Raji (cell line): ENCODE measurements around the gene AK2.

Experiments used
- POLR2A ChIP-seq: IDR thresholded peaks from 2 replicates; pipeline ENCODE4 v1.6.1; 2011; ENCODE audit warnings: low read depth, low read length, control low read depth; ENCODE audit not compliant: insufficient read depth

The AK2 gene

DNA sequence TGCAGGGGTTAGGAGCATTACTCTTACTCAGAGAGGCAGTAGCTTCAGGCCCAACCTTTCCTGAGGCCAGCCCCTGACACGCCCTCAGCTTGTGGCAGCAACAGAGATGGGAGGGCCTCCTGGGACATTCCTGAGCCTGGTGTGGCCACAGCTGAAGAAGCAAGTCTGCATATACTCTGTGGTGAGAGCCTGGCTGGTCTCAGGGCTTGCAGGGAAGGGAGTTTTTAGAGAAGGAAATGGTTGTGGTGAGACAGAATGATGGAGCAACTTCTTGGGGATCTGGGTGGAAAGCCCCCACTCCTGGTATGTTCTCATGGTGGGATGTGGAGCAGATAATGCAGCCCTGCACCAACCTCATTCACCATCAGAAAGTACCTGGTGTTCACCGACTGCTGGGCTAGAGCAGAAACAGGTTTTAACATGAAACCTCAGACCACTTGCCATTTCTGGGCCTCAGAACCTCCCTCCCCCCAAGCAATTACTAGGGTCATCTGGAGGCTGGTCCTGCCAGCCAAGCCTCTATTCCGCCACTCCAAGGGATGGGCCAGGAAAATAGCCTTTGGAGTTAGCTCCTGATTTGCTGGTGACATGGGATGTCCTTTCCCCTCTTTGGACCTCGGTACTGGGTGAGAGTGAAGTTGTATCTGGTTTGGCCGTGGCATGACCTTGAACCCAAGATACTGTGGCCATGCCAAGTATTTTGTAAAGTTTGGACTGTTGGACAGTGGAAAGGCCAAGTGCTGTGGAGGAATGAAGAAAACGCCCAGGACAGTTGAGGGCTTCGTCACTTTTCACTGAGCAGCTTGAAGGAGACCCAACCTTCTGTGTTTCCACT, 44.0 kb downstream of the AK2 start:
- peak; percentile 29; the same call in 1 of the 2 replicates for TF ChIP-seq POLR2A

DNA sequence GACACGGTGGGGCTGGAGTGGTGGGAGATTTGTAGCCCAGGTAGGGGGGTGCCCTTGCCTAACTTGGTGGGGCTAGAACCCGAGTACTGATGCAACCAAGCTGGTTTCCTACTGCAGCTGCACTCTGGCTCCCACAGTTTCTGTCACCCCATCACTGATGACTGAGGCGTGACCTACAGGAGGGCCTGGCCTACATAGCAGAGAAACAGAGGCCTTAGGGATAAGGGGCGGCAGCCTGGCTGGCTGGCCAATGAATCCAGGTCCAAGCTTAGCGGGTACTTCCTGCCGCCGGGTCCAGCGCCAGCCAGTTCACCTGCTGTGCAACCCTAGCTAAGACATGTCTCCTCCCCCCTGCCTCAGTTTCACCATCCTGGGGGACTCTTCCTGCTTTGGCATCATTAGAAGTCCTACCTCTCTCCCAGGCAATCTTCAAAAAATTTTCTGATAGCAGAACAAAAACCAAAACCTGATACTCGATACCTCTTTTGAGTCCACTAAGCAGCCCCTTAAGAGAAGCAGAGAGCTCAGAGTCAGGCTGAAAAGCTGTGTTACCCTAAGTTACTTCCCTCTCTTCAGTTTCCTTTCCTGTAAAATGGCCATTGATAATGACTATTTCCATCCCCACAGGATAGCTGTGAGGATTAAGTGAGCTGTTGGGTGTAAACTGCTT, 44.7 kb downstream of the AK2 start:
- no peak for TF ChIP-seq POLR2A

DNA sequence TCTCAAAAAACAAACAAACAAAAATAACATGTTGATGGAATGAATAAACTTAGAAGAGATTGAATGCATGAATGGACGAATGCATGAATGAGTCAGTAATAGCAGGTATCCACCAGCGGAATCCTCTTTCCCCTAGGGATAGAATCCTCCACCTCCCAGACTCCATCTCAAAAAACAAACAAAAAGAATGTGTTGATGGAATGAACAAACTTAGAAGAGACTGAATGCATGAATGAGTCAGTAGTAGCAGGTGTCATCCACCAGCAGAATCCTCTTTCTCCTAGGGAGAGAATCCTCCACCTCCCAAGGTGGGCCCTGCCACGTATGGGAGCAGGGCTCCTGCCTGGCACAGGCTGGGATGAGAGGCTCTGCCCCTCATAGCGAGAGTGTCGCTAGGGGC, 45.3 kb downstream of the AK2 start:
- TF ChIP-seq POLR2A = no peak

- no peak for TF ChIP-seq POLR2A
Observed at GRCh38 chr1:32990887-32991286, 45.8 kb downstream of the AK2 start.

DNA sequence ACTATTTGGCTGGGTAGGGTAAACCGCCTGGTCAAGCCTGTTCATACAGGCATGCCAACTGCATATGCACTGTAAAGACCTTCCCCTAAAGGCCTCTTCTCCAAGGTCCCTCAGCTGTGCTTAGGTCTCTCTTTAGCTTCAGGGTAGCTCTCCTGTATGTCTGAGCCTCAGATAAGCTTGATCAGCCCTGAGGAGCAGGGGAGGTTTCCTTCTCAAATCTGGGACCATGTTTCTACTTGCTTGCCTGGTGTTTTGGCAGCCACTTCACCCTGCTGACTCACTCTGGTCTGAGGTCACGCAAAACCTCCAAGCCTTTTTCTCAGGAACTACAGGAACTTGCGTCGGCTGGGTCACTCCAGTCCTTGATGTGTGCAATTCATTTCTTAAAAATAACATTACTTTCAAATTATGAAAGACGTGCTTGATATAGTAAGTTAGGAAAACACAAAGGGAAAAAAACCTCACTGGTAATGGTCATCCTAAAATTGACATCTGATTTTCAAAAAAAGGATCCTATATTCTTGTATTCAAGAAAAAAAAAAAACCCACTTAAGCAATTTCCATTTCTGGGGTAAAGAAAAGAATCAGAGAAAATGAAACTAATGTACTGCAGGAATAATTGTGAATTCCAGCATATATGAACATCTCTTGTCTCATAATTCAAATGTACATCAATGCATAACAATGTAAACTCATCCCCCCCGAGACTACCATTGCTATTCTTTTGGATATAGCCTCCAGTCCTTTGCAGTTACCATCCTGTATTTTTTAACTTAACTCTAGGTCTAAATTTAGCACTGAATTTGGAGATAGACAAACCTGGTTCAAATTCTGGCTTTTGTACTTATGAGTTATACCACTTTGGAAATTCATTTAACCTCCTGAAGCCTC, 47.3 kb downstream of the AK2 start:
- no peak for TF ChIP-seq POLR2A

DNA sequence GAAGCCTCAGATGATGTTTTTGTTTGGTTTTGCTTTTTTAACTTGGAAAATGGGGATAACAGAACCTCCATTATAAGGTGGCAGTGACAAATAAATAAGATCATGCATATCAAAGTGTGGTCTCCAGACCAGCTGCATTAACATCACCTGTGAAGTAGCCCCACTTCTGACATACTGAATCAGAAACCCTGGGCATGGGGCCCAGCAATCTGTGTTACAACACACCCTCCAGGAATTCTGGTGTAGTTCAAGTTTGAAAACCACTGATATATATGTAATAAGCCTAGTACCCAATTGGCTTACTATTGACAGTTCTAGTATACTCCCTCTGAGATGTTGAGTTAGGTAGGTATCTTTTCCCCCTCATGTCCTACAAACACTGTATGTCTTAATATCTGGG, 48.0 kb downstream of the AK2 start:
- TF ChIP-seq POLR2A = no peak

- no peak for TF ChIP-seq POLR2A
Observed at GRCh38 chr1:32985226-32985625, 51.5 kb downstream of the AK2 start.

- no peak for TF ChIP-seq POLR2A
Observed at GRCh38 chr1:32984455-32985171, 52.1 kb downstream of the AK2 start.

DNA sequence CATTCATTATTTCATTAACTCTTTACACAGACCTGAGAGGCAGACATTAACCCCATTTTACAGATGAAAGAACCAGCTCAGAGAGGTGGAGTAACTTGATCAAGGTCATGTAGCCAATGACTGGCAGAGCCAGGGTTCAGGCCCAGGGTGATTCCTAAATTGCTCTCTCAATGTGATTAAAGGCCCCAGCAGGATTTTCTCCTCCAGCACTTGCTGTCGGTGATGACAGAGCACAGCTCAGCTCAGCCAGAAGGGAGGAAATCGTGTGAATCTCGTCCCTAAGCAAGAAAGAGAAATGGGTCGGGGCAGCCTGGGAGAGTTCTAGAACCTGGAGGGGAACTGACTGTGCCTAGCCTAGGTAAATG, 52.6 kb downstream of the AK2 start:
- no peak for TF ChIP-seq POLR2A

- no peak for TF ChIP-seq POLR2A
Observed at GRCh38 chr1:32983020-32983419, 53.7 kb downstream of the AK2 start.

DNA sequence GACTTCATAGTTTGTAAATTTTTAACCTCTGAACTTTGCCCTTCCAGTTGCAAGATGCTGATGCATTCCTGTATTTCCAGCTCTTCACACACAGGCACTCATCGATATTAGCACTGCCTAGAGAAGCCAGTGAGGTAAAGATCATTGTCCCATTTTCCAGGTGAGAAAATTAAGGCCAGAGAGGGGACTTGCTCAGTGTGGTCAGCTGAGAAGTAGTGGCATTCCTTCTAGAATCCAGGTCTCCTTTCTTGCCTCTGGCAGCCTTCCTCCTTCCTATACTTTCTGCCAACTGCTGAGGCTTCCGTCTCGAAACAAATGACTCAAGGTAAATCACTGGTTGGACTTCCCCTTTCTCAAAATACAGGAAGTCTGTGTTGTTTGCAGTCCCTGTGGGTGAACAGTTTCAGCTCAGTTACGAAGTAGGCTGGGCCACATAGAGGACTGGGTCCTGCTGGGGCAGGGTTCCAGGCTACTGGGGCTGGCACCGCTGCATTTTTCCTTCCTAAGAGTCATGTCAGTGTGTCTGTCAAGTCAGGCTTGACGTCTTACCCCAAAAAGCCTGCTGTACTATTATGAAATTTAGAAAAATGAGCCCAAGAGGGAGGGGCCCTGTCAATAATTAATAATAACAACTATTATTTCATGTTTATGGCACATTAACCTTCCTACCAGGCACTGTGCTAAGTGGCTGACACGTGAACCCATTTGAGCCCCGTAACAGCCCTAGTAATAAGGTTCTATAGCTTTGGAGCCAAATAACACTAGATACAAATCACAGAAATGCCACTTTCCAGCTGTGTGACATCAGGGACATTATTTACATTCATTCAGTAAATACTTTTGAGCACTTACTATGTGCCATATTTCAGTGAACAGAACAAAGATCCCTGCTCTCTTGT, 55.4 kb downstream of the AK2 start:
- peak; percentile 47 for TF ChIP-seq POLR2A

DNA sequence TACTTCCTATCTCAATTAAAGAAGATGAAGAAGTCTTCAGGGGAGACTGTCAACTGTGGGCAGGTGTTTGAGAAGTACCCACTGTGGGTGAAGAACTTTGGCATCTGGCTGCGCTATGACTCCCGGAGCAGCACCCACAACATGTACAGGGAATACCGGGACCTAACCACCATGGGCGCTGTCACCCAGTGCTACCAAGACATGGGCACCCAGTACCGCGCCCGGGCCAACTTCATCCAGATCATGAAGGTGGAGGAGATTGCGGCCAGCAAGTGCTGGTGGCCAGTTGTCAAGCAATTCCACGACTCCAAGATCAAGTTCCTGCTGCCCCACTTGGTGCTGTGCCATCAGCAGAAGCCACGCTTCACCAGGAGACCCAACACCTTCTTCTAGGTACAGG, 56.6 kb downstream of the AK2 start:
- TF ChIP-seq POLR2A = no peak

GRCh38 chr1:32978854-32979253, 57.8 kb downstream of the AK2 start:
- TF ChIP-seq POLR2A = no peak

DNA sequence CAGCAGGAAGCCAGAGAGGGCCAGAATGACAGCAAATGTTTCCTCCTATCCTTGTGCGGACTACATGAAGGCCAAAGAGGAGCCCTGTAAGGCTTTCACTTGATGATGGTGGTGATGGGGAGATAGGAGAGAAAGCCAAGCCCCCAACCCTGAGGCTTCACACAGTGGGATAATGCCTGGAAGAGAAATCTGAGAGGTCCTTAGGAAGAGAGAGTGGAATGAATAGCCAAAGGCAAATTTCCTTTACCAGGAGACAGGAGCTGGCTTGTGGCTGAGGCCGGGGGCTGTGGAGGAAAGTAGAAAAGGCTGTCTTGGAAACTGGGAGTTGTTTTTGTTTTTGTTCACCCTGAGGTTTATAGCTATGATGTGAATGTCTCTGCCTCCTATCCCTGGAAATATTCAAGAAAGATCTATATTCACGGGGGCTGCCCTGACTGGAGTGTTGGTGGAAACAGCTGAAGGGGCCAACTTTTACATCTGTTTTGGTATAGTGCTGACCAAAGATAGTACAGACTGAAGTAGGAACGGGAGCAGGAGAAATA, 59.1 kb downstream of the AK2 start:
- TF ChIP-seq POLR2A = no peak
